GM19452 (cell line): ENCODE data around the gene ARHGAP24.

Experiments used
- ATAC-seq: cut with Tn5 transposase; IDR thresholded peaks from one replicate; pipeline ENCODE4 v1.9.1; 2021; ENCODE audit not compliant: unreplicated experiment

The ARHGAP24 gene

DNA sequence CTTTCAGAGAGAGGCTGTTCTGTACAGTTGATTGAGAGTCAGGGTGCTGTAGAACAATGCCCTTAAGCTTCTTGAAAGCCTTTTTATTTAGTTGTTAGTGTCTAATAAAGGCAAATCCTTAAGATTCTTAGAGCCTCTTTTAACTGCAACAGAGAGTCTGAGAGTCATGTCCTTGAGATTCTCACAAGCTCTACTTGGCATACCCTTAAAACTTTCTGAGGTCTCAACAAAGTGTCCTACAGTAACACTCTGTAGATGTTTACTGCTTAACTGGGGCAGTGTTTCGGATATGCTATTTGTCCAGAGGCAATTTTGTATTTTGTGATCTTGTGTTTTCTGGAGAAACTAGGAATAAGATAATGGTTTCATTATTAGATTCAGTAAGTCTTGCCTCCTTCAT, 209.7 kb downstream of the ARHGAP24 start:
- no peak for ATAC-seq

DNA sequence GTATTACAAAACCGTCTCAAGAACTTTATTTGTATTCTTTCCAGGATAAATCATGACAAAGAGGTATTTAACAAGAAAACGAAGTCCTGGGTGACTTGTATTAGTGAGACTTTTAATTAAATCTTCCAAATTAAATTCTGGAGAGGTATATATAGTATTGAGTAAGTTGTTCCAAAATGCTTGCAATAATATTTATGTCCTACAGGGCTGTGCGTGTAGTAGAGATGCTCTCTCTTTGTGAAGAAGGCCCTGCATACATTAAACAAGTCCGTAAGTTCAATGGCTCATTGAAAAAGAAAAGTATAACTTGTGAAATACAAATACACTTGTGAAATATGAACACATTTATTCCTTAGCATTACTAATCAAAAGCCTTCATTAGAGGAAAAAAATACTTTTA, 211.4 kb downstream of the ARHGAP24 start:
- ATAC-seq: no peak

DNA sequence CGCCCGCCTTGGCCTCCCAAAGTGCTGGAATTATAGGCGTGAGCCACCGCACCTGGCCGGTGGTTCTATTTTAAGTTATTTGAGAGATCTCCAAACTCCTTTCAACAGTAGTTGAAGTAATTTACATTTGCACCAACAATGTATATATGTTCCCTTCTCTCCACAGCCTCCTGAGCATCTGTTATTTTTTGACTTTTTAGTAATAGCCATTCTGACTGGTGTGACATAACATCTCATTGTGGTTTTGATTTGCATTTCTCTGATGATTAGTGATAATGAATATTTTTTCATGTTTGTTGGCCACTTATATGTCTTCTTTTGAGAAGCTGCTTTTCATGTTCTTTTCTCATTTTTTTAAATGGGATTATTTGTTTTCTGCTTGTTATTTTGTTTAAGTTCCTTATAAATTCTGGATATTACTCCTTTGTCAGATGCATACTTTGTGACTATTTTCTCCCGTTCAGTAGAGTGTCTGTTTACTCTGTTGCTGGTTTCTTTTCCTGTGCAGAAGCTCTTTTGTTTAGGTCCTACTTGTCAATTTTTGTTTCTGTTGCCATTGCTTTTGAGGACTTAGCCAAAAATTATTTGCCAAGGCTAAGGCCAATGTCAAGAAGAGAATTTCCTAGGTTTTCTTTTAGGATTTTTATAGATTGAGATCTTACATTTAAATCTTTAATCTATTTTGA, 213.2 kb downstream of the ARHGAP24 start:
- ATAC-seq: no peak

DNA sequence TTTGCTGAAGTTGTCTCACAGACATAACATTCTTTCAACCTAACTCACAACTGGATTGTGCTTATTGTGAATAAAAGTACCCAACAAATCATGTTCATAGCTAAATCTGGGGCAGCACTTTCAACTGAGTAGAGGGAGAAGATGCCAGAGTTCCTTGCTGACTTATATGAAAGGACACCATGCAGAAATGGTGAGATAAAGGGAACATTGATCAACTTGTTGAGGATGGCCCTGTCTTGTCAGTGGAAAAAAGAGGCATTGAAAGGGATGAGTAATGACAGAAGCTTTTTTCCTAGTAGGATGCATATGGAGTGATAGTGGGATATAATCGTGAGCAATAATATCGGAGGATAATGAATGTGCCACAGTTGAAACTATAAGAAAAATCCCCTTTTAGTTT, 221.7 kb downstream of the ARHGAP24 start:
- ATAC-seq: no peak

DNA sequence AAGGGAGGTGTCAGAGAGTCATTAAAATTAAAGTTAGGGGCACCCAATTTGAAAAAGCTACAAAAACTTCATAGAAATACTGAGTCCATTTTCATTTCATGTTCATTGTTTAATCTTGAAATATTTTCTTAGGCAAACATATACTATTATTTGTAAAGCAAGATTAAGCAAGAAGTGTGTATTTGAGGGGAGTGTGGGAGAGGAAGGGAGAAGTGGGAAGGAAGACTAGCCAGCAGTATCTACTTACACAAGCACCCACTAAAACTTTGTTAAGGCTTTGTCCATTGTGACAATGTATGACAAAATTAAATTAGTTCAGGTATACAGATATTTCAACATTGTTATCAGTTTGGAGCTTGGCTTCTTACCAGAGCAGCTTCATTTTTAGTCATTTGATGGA, 222.9 kb downstream of the ARHGAP24 start:
- no peak for ATAC-seq

DNA sequence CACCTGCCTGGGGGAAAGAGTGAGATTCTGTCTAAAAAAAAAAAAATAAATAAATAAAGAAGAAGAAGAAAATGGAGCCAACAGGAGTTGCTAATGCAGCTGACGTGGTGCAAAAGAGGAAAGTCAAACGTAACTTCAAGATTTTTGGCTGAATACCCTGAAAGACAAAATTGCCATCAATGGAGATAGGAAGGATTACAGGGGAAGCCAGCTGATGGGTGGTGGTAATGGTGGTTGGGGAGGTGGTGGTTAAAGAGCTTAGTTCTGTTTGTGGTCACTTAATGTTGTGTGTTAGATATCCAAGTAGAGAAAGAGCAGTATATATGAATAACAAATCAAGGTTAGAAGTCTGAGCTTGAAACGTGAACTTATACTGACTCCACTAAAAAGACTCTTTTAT, 225.4 kb downstream of the ARHGAP24 start:
- ATAC-seq: no peak

DNA sequence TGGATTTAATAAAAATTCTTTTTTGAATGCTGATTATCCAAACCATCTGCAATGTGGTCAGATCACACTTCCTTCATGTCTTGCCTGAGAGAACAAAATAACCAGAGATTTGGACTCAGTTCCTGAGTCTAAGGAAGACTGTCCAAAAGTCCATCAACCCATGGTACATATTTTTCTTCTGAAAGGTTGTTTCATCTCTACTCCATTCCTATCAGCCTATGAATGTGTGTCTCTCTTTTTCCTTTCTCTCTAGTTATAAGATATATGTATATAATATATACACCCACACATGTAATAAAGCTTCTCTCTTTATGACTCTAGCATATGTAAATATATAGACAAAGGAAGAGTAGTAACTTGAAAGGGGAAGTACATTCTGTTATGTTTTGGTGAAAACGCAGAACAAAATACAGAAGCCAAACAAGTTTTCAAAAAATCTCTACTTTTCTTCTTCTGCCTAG, 226.9 kb downstream of the ARHGAP24 start:
- peak; percentile 99 for ATAC-seq

DNA sequence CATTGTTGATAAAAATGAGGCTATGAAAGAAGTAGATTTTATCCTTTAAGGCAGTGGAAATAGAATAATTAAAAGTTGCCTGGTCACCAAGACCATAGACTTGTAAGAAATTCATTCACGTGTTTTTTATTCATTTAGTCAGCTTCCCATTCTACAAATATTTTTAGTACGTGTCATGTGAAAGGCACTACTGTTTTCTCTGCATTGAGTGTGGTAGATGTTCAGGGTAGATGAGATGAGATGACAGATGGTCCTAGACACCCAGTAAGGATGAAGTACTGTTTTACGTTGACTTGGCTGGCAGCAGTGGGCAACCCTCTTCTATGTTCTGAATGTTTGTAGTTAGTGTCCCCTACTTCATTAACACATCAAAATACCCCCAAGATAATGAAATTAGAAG, 228.1 kb downstream of the ARHGAP24 start:
- no peak for ATAC-seq

DNA sequence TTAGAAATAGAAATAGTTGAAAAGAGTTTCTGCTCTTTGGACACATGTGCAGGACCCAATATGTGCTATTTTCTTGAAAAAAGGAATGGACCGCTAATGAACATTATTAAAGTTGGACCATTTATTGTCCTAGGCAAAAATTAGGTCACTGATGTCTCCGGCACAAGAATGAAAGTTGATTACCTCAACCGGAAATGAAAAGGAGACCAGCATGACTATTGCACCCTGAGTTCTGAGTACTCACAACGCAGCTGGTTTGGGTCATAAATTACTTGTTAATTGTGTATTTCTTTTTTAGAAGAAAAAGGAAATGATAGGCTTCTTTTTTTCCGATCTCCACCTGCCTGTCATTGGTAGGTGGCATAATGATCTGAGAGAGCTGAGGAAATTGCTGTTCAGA, 232.7 kb downstream of the ARHGAP24 start:
- peak; percentile 89 for ATAC-seq

DNA sequence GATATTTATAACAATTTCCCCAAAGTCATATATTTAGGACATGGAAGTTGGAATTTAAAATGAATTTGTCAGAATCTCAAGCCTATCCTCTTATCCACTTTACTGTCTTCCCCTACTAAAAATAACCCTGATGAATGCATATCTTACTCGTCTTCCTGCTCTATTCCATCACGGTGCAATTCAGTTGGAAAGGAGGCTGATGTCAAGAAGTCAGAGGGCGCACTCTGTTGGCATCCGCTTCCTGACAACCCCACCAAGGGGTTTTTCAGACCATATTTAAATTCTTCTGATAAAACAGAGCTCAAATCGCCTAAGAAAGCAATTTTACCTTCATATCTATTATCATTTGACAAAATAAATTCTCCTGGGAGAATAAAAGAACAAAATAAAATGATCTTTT, 233.5 kb downstream of the ARHGAP24 start:
- no peak for ATAC-seq

DNA sequence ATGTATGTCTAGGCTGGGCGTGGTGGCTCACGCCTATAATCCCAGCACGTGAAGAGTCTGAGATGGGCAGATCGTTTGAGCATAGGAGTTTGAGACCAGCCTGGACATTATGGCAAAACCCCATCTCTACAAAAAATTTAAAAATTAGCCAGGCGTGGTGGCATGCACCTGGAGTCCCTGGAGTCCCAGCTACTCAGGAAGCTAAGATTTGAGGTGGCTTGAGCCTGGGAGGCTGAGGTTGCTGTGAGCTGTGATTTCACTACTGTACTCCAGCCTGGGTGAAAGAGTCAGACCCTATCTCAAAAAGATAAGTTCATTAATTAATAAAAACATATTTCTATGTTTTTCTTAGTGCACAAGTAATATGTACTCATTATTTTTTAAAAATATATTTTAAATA, 238.1 kb downstream of the ARHGAP24 start:
- no peak for ATAC-seq

DNA sequence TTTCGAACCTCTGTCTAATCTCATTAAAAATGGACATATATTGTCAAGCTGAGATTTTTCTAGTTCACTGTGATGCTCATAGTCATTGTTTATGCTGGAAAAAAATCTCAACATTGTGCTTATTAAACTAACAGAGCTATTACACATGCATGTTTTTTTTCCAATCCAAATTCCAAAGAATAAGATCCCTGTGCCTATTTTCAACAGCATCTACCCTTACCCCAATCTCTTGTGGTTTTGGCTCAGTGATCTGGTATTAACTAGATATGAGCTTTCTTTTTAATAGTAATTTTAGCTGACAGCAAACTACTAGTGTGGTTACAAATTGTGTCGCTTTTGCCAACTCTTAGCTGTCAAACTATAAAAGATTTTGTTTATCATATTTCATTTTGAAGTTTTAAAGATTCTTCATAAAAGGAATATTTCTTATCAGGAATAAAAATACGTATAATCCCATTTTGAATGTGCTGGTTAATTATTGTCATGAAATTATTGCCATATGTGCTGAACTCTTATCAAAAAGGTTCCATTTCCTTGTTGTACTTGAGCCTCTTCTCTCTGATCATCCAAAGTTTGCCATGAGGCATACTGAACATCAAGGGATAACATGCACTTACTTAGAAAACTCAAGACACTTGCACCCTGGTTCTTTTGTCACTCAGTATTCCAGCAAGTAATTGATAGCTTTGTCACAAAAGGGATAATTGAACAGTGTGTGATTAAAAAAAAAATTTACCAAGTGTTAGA, 241.2 kb downstream of the ARHGAP24 start:
- ATAC-seq: no peak

DNA sequence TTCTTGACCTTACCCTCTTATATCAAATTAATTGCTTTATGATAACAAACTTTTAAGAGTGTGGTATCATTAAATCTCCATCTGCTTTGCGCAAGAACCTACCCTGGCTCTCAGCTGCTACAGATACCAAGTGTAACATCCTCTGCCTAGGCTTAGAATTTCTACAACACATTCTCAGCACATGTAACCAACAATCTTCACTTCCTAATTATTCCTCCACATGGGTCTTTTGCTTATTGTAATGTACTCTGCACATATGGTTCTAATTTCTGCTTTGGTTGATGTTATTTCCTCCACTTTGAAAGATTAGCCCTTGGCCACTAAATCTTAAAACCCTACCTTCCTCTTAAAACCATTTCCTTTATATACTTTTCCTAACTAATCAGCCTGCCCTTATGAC, 242.4 kb downstream of the ARHGAP24 start:
- no peak for ATAC-seq

DNA sequence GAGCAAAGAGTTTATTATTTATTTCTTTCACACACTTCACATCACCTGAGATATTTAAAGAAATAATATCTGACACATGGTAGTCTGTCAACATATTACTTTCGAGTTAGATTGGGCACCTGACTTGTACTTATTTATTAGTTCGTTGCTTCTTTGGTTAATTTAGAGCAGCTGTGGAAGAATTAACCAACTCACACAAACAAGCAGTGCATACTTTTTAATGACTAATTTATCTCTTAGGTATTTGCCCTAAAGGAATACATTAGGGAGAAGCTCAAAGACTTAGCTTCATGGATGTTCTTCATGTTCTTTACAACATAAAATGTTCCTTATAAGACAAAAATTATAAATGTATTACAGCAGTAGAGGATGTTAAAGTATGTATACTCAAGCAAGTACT, 242.9 kb downstream of the ARHGAP24 start:
- ATAC-seq: no peak

DNA sequence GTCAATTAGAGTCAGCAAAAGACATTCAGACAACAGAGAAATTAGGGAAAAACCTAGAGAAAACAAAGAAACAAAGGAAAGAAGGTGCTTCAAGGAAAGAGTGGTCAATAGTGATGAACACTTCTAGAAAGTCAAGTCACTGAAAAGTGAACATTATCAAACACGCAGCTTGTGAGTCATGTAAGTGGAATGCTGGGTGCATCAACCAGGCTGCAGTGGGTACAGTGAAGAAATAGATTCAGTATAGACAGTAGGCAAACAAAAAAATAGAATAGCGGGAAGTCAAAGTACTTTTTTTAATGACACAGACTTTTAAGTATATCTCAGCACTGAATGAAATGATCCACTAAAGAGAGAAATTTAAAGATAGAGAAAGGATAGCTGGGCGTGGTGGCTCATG, 245.8 kb downstream of the ARHGAP24 start:
- ATAC-seq: no peak

DNA sequence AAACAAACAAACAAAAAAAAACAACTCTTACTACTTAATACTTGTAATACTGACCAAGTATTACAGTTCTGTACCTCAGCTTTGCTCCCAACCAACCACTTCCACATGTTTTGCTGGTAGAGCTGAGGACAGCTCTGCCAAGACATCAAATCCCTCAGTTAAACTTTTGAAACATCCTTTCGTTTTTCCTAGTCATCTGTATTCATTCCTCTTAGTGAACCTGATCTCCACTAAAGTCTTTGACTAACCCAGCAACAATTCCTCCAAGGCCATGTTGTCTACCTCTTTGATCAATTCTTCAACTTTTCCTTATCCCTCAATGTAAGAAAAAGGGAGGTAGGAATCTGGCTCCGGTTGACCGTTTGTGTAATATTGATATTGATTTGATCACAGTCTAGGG, 247.5 kb downstream of the ARHGAP24 start:
- ATAC-seq: no peak

DNA sequence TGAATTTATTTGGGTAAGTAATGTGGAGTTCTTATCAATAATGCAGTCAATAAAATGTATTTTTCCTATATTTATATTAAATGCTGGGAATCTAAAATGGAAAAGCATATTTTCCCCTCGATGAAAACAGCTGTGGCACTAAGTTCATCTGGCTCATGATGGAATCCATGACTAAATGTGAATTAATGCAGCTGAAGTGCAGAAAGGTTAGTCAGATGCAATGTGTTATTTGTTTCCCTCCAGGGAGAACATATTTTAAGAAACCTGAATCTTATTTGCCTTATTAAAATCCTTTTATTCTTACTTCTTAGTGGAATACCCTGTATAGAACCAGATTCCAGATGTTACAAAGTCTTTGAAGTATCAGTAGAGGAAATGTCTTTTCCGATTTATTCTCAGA, 247.9 kb downstream of the ARHGAP24 start:
- no peak for ATAC-seq

DNA sequence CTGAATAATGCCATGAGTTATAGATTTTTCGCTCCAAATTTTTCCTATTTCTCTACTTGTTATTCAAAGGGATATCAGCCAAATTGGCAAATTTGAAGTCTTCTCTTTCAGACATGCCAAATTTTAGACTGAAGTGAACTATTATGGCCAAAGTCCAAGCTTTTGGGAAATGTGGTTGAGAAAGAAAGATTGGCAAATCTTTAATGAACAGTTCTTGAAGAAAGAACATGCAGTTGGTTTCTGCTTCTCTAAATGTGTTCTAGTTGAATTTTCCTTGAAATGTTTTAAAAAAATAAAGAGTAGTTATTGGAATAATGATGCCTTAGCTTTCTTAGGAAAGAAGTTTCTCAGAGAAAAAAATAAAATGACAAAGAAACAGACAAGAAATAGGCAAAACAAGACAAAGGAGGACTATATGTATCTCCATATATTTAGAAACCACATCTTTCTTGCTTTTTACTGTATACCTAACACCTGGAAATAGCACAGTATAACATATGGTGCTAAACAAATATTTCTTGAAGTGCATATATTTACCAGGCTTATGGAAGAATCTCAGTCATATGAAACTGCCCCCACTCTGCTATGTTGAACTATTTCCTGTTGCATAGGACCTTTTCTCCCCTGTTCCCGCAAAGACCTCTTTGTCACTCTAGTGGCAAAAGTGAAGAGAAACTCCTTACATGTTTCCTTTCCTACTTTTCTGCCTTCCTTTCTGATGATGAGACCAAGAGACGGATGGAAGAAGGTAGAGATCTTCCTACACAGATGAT, 250.0 kb downstream of the ARHGAP24 start:
- peak; percentile 52 for ATAC-seq

DNA sequence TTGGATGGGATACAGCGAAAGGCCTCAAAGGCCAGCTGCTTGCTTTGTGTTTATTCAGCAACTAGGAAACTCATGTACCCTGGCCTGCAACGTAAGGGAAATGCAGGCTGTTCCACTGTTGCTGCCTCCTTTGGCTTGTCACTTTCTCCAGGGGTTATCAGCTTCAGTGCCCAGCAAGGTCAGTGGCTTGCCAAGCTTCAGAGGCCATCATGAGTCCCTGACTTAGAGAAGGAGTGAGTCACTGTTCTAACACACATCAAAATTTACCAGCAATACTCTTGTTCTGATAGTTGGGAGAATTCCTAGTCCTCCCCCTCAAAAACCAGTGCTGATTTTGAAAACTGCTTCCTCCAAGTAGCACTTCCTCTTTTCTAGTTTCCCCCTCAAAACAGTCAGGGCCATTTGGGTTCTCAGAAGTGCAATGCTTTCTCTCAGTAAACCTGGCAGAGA, 250.8 kb downstream of the ARHGAP24 start:
- peak; percentile 87 for ATAC-seq

DNA sequence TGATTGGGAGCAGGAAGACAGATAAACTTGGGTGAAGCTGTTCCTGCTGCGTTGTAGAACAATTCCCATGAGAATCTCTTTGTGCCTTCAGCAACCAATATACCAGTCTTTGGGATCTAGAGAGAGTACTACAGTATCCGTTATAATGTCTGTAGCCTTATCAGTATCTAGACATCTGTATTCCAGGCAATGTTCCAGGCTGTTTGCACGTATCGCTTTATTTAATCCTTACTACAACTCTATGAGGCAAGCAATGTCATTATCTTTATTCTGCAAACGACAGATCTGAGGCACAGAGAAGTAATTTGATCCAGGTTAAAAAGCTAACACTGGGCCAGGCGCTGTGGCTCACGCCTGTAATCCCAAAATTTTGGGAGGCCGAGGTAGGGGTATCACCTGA, 251.6 kb downstream of the ARHGAP24 start:
- ATAC-seq: no peak

DNA sequence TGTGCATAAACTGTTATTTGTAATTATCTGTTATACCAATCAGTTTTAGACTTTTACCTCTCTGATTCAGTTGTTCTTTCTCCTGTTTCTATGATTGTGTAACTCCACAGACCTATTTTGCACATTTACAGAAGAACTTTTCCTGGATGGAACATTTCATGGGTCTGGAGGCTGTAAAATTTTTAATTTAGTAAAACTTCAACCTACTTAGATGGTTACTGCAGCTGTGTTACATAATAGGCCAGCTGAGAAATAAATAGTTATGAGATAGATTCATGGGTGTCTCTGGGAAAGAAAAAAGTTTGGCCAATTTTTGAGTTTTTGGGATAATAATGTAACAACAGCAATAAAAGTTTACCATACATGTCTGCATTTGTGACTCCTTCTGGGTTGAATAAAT, 253.5 kb downstream of the ARHGAP24 start:
- ATAC-seq: no peak

DNA sequence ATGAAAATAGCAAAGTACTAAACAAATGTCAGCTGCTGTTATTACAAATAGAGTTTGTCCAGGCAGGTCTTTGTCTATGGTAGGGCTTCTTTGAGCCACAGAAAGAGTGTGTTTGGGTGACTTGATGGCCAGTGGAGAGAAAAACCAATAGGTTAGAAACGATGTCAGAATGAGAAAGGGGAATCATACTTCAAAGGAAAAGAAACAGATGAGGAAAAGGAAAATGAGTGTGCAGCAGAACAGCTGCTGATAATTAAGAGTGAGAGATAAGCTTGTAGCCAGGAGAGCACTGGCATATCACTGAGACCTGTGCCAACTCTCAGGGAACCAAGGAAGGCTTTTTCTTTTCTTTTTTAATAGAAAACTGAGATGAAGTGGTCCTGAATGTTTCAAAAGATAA, 257.2 kb downstream of the ARHGAP24 start:
- ATAC-seq: peak; percentile 71
